Embryonic facial prominence (tissue), 1 donor: ENCODE data around the gene PTPRN.
"Not testable (repeated sequence)": the region's sequence is repeated elsewhere in the genome, so short reads cannot be mapped to it uniquely, and the experiment has no call there.

Experiments used
- DNase-seq: peaks from one replicate; pipeline ENCODE4 v3.0.0-alpha.2; 2016; ENCODE audit errors: extremely low spot score

The PTPRN gene

GRCh38 chr2:219287580-219288265 lies 21.5 kb downstream of the PTPRN start:
- DNase-seq, result no peak

- DNase-seq, result not testable (repeated sequence)
These were observed 22.1 kb downstream of the PTPRN start for GRCh38 chr2:219287116-219287440.

GRCh38 chr2:219286436-219287115 lies 22.6 kb downstream of the PTPRN start:
- no peak for DNase-seq

- DNase-seq, result no peak
These were observed 23.2 kb downstream of the PTPRN start for GRCh38 chr2:219285894-219286425.

- no peak for DNase-seq
These were observed 23.8 kb downstream of the PTPRN start for GRCh38 chr2:219285373-219285735.

GRCh38 chr2:219284501-219285372 lies 24.5 kb downstream of the PTPRN start:
- no peak for DNase-seq

- no peak for DNase-seq
These were observed 26.1 kb downstream of the PTPRN start for GRCh38 chr2:219282943-219283581.

GRCh38 chr2:219282375-219282774 lies 26.8 kb downstream of the PTPRN start:
- DNase-seq, result no peak

GRCh38 chr2:219281588-219281987 lies 27.6 kb downstream of the PTPRN start:
- DNase-seq, result no peak

- no peak for DNase-seq
These were observed 28.6 kb downstream of the PTPRN start for GRCh38 chr2:219280651-219281050.

- no peak for DNase-seq
These were observed 29.2 kb downstream of the PTPRN start for GRCh38 chr2:219279916-219280516.

- DNase-seq, result peak; percentile 95
These were observed 29.9 kb downstream of the PTPRN start, which contains the start of gene DNAJB2 for GRCh38 chr2:219279151-219279915. DNAJB2 (plus strand) TSS chr2:219279366; CDS start chr2:219279834, 468 bp downstream.

- DNase-seq, result no peak
These were observed 30.5 kb downstream of the PTPRN start for GRCh38 chr2:219278655-219279150.

- peak; percentile 73 for DNase-seq
These were observed 31.2 kb downstream of the PTPRN start for GRCh38 chr2:219277703-219278654.

- DNase-seq, result no peak
These were observed 34.8 kb downstream of the PTPRN start for GRCh38 chr2:219274361-219274921.

GRCh38 chr2:219273937-219274336 lies 35.3 kb downstream of the PTPRN start:
- no peak for DNase-seq

- DNase-seq, result no peak
These were observed 36.2 kb downstream of the PTPRN start for GRCh38 chr2:219272995-219273394.

- DNase-seq, result no peak
These were observed 36.8 kb downstream of the PTPRN start for GRCh38 chr2:219272356-219272755.

- DNase-seq, result no peak
These were observed 38.2 kb downstream of the PTPRN start for GRCh38 chr2:219271021-219271420.
